Mesenchymal stem cell (in vitro differentiated cells and primary cell): ENCODE results near the gene TRAF7.

Experiments used
- DNase-seq: peaks from one replicate; pipeline ENCODE4 v3.0.0-alpha.2; 2013
- H2AFZ ChIP-seq: one replicate; pipeline ENCODE4 v1.6.1; 2013; ENCODE audit warnings: low read depth, mild to moderate bottlenecking, control low read depth, inconsistent platforms, low read length, moderate library complexity
- H2AK5ac ChIP-seq: 2 replicates; pipeline ENCODE4 v1.6.1; 2013; ENCODE audit warnings: low read length, moderate library complexity, mild to moderate bottlenecking, inconsistent platforms; ENCODE audit not compliant: severe bottlenecking
- H2BK120ac ChIP-seq: one replicate; pipeline ENCODE4 v1.6.1; 2013; ENCODE audit warnings: low read depth, mild to moderate bottlenecking, inconsistent platforms, low read length, moderate library complexity
- H2BK12ac ChIP-seq, 2 experiments: one replicate each; pipeline ENCODE4 v1.6.1; 2013; ENCODE audit warnings: inconsistent platforms in 2 of 2, low read length in 2 of 2, mild to moderate bottlenecking in 2 of 2, moderate library complexity in 2 of 2, control low read depth in 1 of 2
- H2BK15ac ChIP-seq: one replicate; pipeline ENCODE4 v1.6.1; 2013; ENCODE audit warnings: mild to moderate bottlenecking, low read depth, inconsistent platforms; ENCODE audit not compliant: poor library complexity, severe bottlenecking
- H2BK5ac ChIP-seq: 2 replicates; pipeline ENCODE4 v1.6.1; 2013; ENCODE audit warnings: low read depth, mild to moderate bottlenecking, low read length, control low read depth, inconsistent platforms; ENCODE audit not compliant: poor library complexity, severe bottlenecking
- H3K14ac ChIP-seq, 2 experiments: one replicate each; pipeline ENCODE4 v1.6.1; 2013; ENCODE audit warnings: inconsistent platforms in 2 of 2, low read length in 2 of 2, control low read depth in 1 of 2, mild to moderate bottlenecking in 1 of 2, moderate library complexity in 1 of 2
- H3K18ac ChIP-seq, 2 experiments: one replicate each; pipeline ENCODE4 v1.6.1; 2013; ENCODE audit warnings: inconsistent platforms in 2 of 2, low read length in 2 of 2, control low read depth in 1 of 2, low read depth in 1 of 2, mild to moderate bottlenecking in 1 of 2
- H3K23ac ChIP-seq, 2 experiments: one replicate each; pipeline ENCODE4 v1.6.1; 2013; ENCODE audit warnings: inconsistent platforms in 2 of 2, low read length in 2 of 2, mild to moderate bottlenecking in 2 of 2, moderate library complexity in 2 of 2, control low read depth in 1 of 2
- H3K27ac ChIP-seq: 2 replicates; pipeline ENCODE4 v1.5.1; 2013; ENCODE audit warnings: mild to moderate bottlenecking, moderate library complexity, low read length, control low read depth, inconsistent platforms; ENCODE audit not compliant: poor library complexity, severe bottlenecking
- H3K27me3 ChIP-seq, 2 experiments: 2 replicates each; pipeline versions ENCODE4 v1.6.1 to v1.7.0; 2013; ENCODE audit warnings: low read length in 2 of 2, mild to moderate bottlenecking in 2 of 2, moderate library complexity in 2 of 2, control low read depth in 1 of 2, inconsistent platforms in 1 of 2; ENCODE audit not compliant: control insufficient read depth in 1 of 2, insufficient read depth in 1 of 2
- H3K36me3 ChIP-seq, 2 experiments: 2 replicates each; pipeline versions ENCODE4 v1.6.1 to v1.7.0; 2013; ENCODE audit warnings: low read length in 2 of 2, control low read depth in 1 of 2, inconsistent platforms in 1 of 2, low read depth in 1 of 2, mild to moderate bottlenecking in 1 of 2; ENCODE audit not compliant: insufficient read depth in 2 of 2, control insufficient read depth in 1 of 2
- H3K4ac ChIP-seq, 2 experiments: one replicate each; pipeline ENCODE4 v1.6.1; 2013; ENCODE audit warnings: inconsistent platforms in 2 of 2, low read length in 2 of 2, mild to moderate bottlenecking in 2 of 2, moderate library complexity in 2 of 2, control low read depth in 1 of 2, low read depth in 1 of 2
- H3K4me1 ChIP-seq: 2 replicates; pipeline ENCODE4 v1.6.1; 2013; ENCODE audit warnings: low read depth, low read length, control low read depth; ENCODE audit not compliant: control insufficient read depth, insufficient read depth
- H3K4me2 ChIP-seq: 2 replicates; pipeline ENCODE4 v1.6.1; 2013; ENCODE audit warnings: low read length, mild to moderate bottlenecking, inconsistent platforms; ENCODE audit not compliant: poor library complexity, severe bottlenecking
- H3K4me3 ChIP-seq, 2 experiments: 2 replicates each; pipeline versions ENCODE4 v1.5.1 to v1.7.0; 2013; ENCODE audit warnings: low read length in 2 of 2, mild to moderate bottlenecking in 2 of 2, control low read depth in 1 of 2, low read depth in 1 of 2; ENCODE audit not compliant: insufficient read depth in 1 of 2
- H3K79me1 ChIP-seq: replicated peaks from 2 replicates; pipeline ENCODE4 v1.6.1; 2013; ENCODE audit warnings: mild to moderate bottlenecking, control low read depth, low read length, inconsistent platforms; ENCODE audit not compliant: poor library complexity, severe bottlenecking
- H3K9ac ChIP-seq: 2 replicates; pipeline ENCODE4 v1.7.0; 2013; ENCODE audit warnings: mild to moderate bottlenecking, low read length, moderate library complexity
- H3K9me3 ChIP-seq: 2 replicates; pipeline ENCODE4 v1.7.0; 2013; ENCODE audit warnings: mild to moderate bottlenecking, low read length; ENCODE audit not compliant: control insufficient read depth
- H4K8ac ChIP-seq: one replicate; pipeline ENCODE4 v1.6.1; 2013; ENCODE audit warnings: inconsistent platforms, mild to moderate bottlenecking, low read length, moderate library complexity
- H4K91ac ChIP-seq: one replicate; pipeline ENCODE4 v1.6.1; 2013; ENCODE audit warnings: mild to moderate bottlenecking, low read length, inconsistent platforms
- WGBS: methylation state at CpG from one replicate; pipeline ENCODE4 v1.1.7; 2013; ENCODE audit warnings: mixed read lengths; 5-methylcytosine and 5-hydroxymethylcytosine counted together

Gene TRAF7

GRCh38 chr16:2156849-2157224 lies 1.3 kb downstream of the TRAF7 start:
- Histone ChIP-seq H3K4me3 (peak overlapping the region; percentile 40 to 95), H3K27me3 (no peaks in the 10 kb centered on the region), H3K9me3 (no peaks in the 10 kb centered on the region), H2AK5ac (peak overlapping the region; percentile 64), H2AFZ (no peak overlapping the region), H3K4me2 (peak overlapping the region; percentile 89), H3K4ac (peak overlapping the region; percentile 50 to 57), H3K4me1 (peaks cover 67% of the 10 kb centered on the region), H2BK5ac (no peak overlapping the region), H3K23ac (peak overlapping the region in 1 of 2 experiments; percentile 61), H4K91ac (peak overlapping the region; percentile 6), H2BK15ac (no peak overlapping the region), H3K18ac (peak overlapping the region in 1 of 2 experiments; percentile 16), H2BK12ac (peak overlapping the region in 1 of 2 experiments; percentile 40), H3K36me3 (peaks cover 17 to 48% of the 10 kb centered on the region in 2 experiments), H2BK120ac (peak overlapping the region; percentile 44), H3K9ac (peak overlapping the region; percentile 98), H3K27ac (peak overlapping the region; percentile 77), H4K8ac (peak overlapping the region; percentile 36), H3K79me1 (no peaks in the 10 kb centered on the region), H3K14ac (no peak overlapping the region)
- no peak for DNase-seq
- WGBS: 89% methylated on average over 3 of the region's 5 CpGs

DNA sequence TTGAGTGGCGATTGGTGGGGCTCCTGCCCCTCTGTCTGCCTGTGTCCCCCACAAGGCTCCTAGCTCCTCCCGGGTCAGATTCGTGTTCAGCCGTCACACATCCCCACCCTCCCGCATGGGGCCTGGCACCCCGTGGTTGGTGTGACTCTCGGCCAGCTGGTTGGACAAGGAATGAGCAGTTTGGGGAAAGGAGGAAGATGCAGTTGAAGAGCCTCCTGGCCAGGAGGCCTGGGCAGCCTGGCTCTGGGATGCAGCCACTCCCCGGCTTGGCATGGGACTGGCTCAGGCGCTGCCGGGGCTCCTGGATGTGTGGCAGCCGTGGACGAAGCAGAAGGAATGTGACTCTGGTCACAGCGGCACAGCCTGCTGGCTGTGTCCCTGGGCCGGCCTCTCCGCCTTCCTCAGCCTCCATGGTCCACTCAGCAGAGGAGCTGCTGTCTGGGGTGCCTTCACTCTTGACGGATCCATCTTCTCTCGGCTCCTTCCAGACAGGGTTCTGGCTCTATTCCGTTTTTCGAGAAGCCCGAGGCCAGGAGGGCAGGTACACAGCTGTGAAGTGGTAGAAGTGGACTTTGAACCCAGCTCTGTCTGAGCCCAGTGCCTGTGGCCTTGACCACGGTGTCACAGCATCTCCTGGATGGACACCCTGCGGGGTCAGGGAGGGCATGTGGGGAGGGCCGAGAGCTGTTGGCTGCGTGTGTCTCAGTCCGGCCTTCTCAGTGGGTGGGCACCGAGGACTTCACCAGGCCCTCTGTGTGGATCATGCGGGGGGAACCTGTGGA lies 2.1 kb downstream of the TRAF7 start:
- Histone ChIP-seq H3K27me3 (no peaks in the 10 kb centered on the region), H3K4me3 (peak overlapping the region in 1 of 2 experiments; percentile 95), H2BK120ac (no peak overlapping the region), H4K91ac (peak overlapping the region; percentile 45), H3K18ac (no peak overlapping the region), H2BK15ac (no peak overlapping the region), H3K4me2 (peak overlapping the region; percentile 89), H2BK5ac (no peak overlapping the region), H2AK5ac (peak overlapping the region; percentile 36), H2BK12ac (peak overlapping the region; percentile 4 to 9), H3K23ac (peak overlapping the region in 1 of 2 experiments; percentile 52), H3K27ac (peak overlapping the region; percentile 77), H4K8ac (peak overlapping the region; percentile 39), H3K4me1 (peaks cover 68% of the 10 kb centered on the region), H2AFZ (no peak overlapping the region), H3K9ac (peak overlapping the region; percentile 98), H3K9me3 (no peaks in the 10 kb centered on the region), H3K36me3 (peaks cover 15 to 43% of the 10 kb centered on the region in 2 experiments), H3K4ac (no peak overlapping the region), H3K14ac (no peak overlapping the region), H3K79me1 (no peaks in the 10 kb centered on the region)
- no peak for DNase-seq
- 95% methylated on average over 27 of the region's 27 CpGs for WGBS

DNA sequence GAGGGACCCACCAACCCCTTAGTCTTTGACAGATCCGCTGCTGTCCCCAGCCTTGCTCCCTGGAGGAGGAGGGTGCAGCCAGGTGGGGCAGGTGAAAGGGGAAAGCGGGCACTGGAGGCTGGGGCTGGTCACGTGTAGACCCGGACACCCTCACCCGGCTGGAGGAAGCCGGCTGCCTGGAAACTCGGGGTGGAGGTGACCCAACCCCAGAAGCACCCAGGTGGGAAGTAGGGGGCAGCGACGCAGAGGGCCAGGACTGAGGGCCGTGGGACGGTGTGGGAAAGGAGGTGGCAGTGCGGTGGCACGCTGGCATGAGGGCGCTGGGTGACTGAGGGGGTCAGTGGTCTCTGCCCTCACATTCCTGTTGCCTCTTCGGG lies 2.7 kb downstream of the TRAF7 start:
- H3K4me2 ChIP-seq: no peak overlapping the region
- H2AFZ ChIP-seq: no peak overlapping the region
- no peak overlapping the region for H3K27ac ChIP-seq
- H2BK15ac ChIP-seq: no peak overlapping the region
- peak overlapping the region; percentile 98 for H3K9ac ChIP-seq
- H2BK120ac ChIP-seq: no peak overlapping the region
- 94% methylated on average over 15 of the region's 15 CpGs for WGBS
- H3K27me3 ChIP-seq: no peaks in the 10 kb centered on the region
- H3K79me1 ChIP-seq: no peaks in the 10 kb centered on the region
- H3K4ac ChIP-seq: no peak overlapping the region
- H3K9me3 ChIP-seq: no peaks in the 10 kb centered on the region
- peak overlapping the region in 1 of 2 experiments; percentile 95 for H3K4me3 ChIP-seq
- peaks cover 12 to 39% of the 10 kb centered on the region in 2 experiments for H3K36me3 ChIP-seq
- H4K91ac ChIP-seq: no peak overlapping the region
- H2AK5ac ChIP-seq: no peak overlapping the region
- H3K23ac ChIP-seq: no peak overlapping the region
- H3K18ac ChIP-seq: no peak overlapping the region
- no peak overlapping the region for H2BK5ac ChIP-seq
- no peak overlapping the region for H4K8ac ChIP-seq
- H2BK12ac ChIP-seq: no peak overlapping the region
- peak overlapping the region in 1 of 2 experiments; percentile 9 for H3K14ac ChIP-seq
- DNase-seq: no peak
- peaks cover 69% of the 10 kb centered on the region for H3K4me1 ChIP-seq

DNA sequence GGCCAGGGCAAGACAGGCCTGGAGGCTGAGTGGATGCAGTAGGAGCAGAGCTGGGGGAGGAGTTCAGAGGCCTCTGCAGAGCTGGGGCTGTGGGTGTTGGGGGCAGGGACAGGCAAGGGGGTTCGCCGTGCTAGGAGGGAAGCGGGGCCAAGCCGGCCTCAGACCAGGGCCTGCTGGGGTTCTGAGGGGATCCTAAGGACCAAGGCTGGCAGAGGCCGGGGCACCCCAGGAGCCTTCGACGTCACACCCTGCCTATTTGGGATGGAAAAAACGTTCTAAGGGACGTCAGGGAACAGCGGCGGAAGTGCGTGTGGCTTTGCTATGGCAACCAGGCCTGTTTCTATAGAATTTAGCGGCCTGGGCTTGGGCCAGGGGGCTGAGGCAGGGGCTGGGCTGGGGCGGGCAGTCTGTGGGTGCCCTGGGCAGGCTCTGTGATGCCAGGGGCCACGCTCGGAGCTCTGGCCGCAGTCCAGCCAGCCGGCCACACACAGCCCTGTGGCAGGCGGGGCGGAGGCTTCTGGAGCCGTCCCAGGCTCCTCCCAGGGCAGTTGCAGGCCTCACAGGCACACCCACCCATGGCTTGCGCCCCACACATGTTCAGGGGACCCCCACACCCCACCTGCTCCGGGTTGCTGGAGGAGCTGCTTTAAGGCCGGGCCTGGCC lies 3.7 kb downstream of the TRAF7 start:
- H4K8ac ChIP-seq: peak overlapping the region; percentile 42
- H2AK5ac ChIP-seq: peak overlapping the region; percentile 66
- no peak overlapping the region for H3K14ac ChIP-seq
- 89% methylated on average over 24 of the region's 24 CpGs for WGBS
- H3K27ac ChIP-seq: peak overlapping the region; percentile 22
- peak overlapping the region; percentile 12 for H3K4me2 ChIP-seq
- H3K27me3 ChIP-seq: no peaks in the 10 kb centered on the region
- no peak overlapping the region for H2AFZ ChIP-seq
- H4K91ac ChIP-seq: peak overlapping the region; percentile 3
- peak overlapping the region; percentile 12 for H2BK15ac ChIP-seq
- H3K18ac ChIP-seq: no peak overlapping the region
- H3K79me1 ChIP-seq: no peaks in the 10 kb centered on the region
- DNase-seq: no peak
- H3K4ac ChIP-seq: no peak overlapping the region
- H3K9me3 ChIP-seq: no peaks in the 10 kb centered on the region
- H2BK5ac ChIP-seq: no peak overlapping the region
- H3K4me1 ChIP-seq: peaks cover 76% of the 10 kb centered on the region
- H3K4me3 ChIP-seq: peak overlapping the region in 1 of 2 experiments; percentile 47
- peaks cover 3 to 39% of the 10 kb centered on the region in 2 experiments for H3K36me3 ChIP-seq
- H2BK120ac ChIP-seq: no peak overlapping the region
- H2BK12ac ChIP-seq: peak overlapping the region in 1 of 2 experiments; percentile 1
- H3K9ac ChIP-seq: peak overlapping the region; percentile 98
- peak overlapping the region in 1 of 2 experiments; percentile 19 for H3K23ac ChIP-seq
